ENCODE measurements around the gene TAF4.

Gene TAF4

GRCh38 chr20:62018437-62019143 is 47.1 kb downstream of the TAF4 start:
- TF ChIP-seq KLF1 (tag by site-specific recombination; IDR thresholded peaks at IDR 0.05), result peak; percentile 89
- TF ChIP-seq PRDM10 (tag by site-specific recombination; IDR thresholded peaks at IDR 0.05), result no peak
- Histone ChIP-seq H3K36me3 (ENCODE audit: control insufficient read depth in 2 of 2, insufficient read depth in 1 of 2, low read length in 2 of 2) (peaks cover 0 to 10% of the 10 kb centered on the region in 2 experiments; a peak in 1 of 3 replicates), H3K9me3 (ENCODE audit: control insufficient read depth, insufficient read depth, low read depth, low read length) (no peaks in the 10 kb centered on the region), H3K27ac (ENCODE audit: extremely low read depth, low read depth, low read length) (no peak overlapping the region), H3K4me1 (ENCODE audit: control insufficient read depth, insufficient read depth, low read length) (no peaks in the 10 kb centered on the region; the same call in 1 of the 2 replicates), H3K4me3 (ENCODE audit: low read depth, low read length) (no peak overlapping the region)
- POLR2A ChIA-PET, result no interaction called here
- CTCF ChIA-PET, result interaction anchor here (1.0 to 1.4 kb wide), 3 partner anchors 8 to 364 kb away, joined by 4 to 8 read pairs (median 5); no protein-coding TSS in a partner anchor

- CTCF ChIA-PET, result interaction anchor here (0.6 kb wide), 1 partner anchor 302 kb away, joined by 3 read pairs; no protein-coding TSS in a partner anchor
- no peak for TF ChIP-seq KLF16 (tag by site-specific recombination; IDR thresholded peaks at IDR 0.05)
- no peak for TF ChIP-seq ZNF629 (tag by site-specific recombination; IDR thresholded peaks at IDR 0.05)
- TF ChIP-seq ZNF433 (tag by site-specific recombination; IDR thresholded peaks at IDR 0.05; ENCODE audit: low read depth), result no peak
Observed at GRCh38 chr20:62015540-62016288, 50.0 kb downstream of the TAF4 start.

GRCh38 chr20:62014889-62015537 is 50.7 kb downstream of the TAF4 start:
- CTCF ChIA-PET, result interaction anchor here (0.6 kb wide), 1 partner anchor 303 kb away, joined by 3 read pairs; no protein-coding TSS in a partner anchor
- TF ChIP-seq ZBTB7A (tag by site-specific recombination; IDR thresholded peaks at IDR 0.05; ENCODE audit: low read depth), result no peak
- no peak for TF ChIP-seq PRDM6 (tag by site-specific recombination; IDR thresholded peaks at IDR 0.05)
- TF ChIP-seq KLF7 (tag by site-specific recombination; IDR thresholded peaks at IDR 0.05; ENCODE audit: borderline replicate concordance), result no peak
- TF ChIP-seq ZNF426 (tag by site-specific recombination; IDR thresholded peaks at IDR 0.05), result no peak
- no peak for TF ChIP-seq ZBTB11 (tag by site-specific recombination; conservative IDR thresholded peaks at IDR 0.05; ENCODE audit: low read depth)
- TF ChIP-seq ZNF239 (tag by site-specific recombination; IDR thresholded peaks at IDR 0.05), result no peak
- no peak for TF ChIP-seq ZNF157 (tag by site-specific recombination; IDR thresholded peaks at IDR 0.05)
- TF ChIP-seq ZNF274 (IDR thresholded peaks at IDR 0.05; ENCODE audit: low read length), result no peak
- TF ChIP-seq ZNF274 (tag by site-specific recombination; IDR thresholded peaks at IDR 0.05; ENCODE audit: borderline replicate concordance), result no peak
- TF ChIP-seq ZSCAN30 (tag by site-specific recombination; IDR thresholded peaks at IDR 0.05), result no peak
- TF ChIP-seq MZF1 (tag by site-specific recombination; IDR thresholded peaks at IDR 0.05; ENCODE audit: borderline replicate concordance), result no peak
- TF ChIP-seq ZNF335 (tag by site-specific recombination; conservative IDR thresholded peaks at IDR 0.05), result no peak
- TF ChIP-seq ZNF785 (tag by site-specific recombination; IDR thresholded peaks at IDR 0.05), result no peak
- TF ChIP-seq BCL11B (tag by site-specific recombination; IDR thresholded peaks at IDR 0.05; ENCODE audit: low read depth), result no peak
- no peak for TF ChIP-seq ZNF350 (tag by site-specific recombination; IDR thresholded peaks at IDR 0.05)

More at GRCh38 chr20:62015540-62016288, 50.0 kb downstream of the TAF4 start:
- H3K4me1 ChIP-seq (ENCODE audit: control insufficient read depth, insufficient read depth, low read length), result no peaks in the 10 kb centered on the region; the same call in 1 of the 2 replicates
- no peak overlapping the region for H3K27ac ChIP-seq (ENCODE audit: extremely low read depth, low read depth, low read length)
- peaks cover 0 to 32% of the 10 kb centered on the region in 2 experiments; a peak in 1 of 3 replicates for H3K36me3 ChIP-seq (ENCODE audit: control insufficient read depth in 2 of 2, insufficient read depth in 1 of 2, low read length in 2 of 2)
- POLR2A ChIA-PET, result no interaction called here
- no peaks in the 10 kb centered on the region for H3K9me3 ChIP-seq (ENCODE audit: control insufficient read depth, insufficient read depth, low read depth, low read length)
- no peak overlapping the region for H3K4me3 ChIP-seq (ENCODE audit: low read depth, low read length)

More at GRCh38 chr20:62014889-62015537, 50.7 kb downstream of the TAF4 start:
- Histone ChIP-seq H3K9me3 (ENCODE audit: control insufficient read depth, insufficient read depth, low read depth, low read length) (no peaks in the 10 kb centered on the region), H3K4me3 (ENCODE audit: low read depth, low read length) (no peak overlapping the region), H3K4me1 (ENCODE audit: control insufficient read depth, insufficient read depth, low read length) (no peaks in the 10 kb centered on the region; the same call in 1 of the 2 replicates), H3K27ac (ENCODE audit: extremely low read depth, low read depth, low read length) (no peak overlapping the region), H3K36me3 (ENCODE audit: control insufficient read depth in 2 of 2, insufficient read depth in 1 of 2, low read length in 2 of 2) (peaks cover 0 to 35% of the 10 kb centered on the region in 2 experiments; a peak in 1 of 3 replicates)
- POLR2A ChIA-PET, result no interaction called here

Data from HEK293 (cell line).